MM.1S (cell line): ENCODE data around the gene SLC7A9.

Experiments used
- DNase-seq: peaks from one replicate; pipeline ENCODE4 v3.0.0-alpha.2; 2015
- H2AFZ ChIP-seq: fragments of 300-600 bp; sonication (generic); 2 replicates; pipeline ENCODE4 v1.6.0; 2016; ENCODE audit warnings: antibody characterized with exemption, low read length
- H3F3A ChIP-seq: fragments of 300-600 bp; sonication (generic); 2 replicates; pipeline ENCODE4 v1.6.1; 2016; ENCODE audit warnings: mild to moderate bottlenecking, antibody characterized with exemption, low read length, moderate library complexity, mixed read lengths; ENCODE audit not compliant: insufficient read depth
- H3K27ac ChIP-seq: fragments of 300-600 bp; sonication (generic); 2 replicates; pipeline ENCODE4 v1.5.1; 2016; ENCODE audit warnings: mild to moderate bottlenecking, low read length
- H3K27me3 ChIP-seq: fragments of 300-600 bp; sonication (generic); replicated peaks from 2 replicates; pipeline ENCODE4 v1.6.0; 2016; ENCODE audit warnings: low read length; ENCODE audit not compliant: insufficient read depth
- H3K36me3 ChIP-seq: fragments of 300-600 bp; sonication (generic); replicated peaks from 2 replicates; pipeline ENCODE4 v1.6.1; 2016; ENCODE audit warnings: mild to moderate bottlenecking, low read length, mixed read lengths; ENCODE audit not compliant: insufficient read depth
- H3K4me1 ChIP-seq: fragments of 300-600 bp; sonication (generic); 2 replicates; pipeline ENCODE4 v1.6.1; 2016; ENCODE audit warnings: low read length, mixed read lengths
- H3K4me2 ChIP-seq: fragments of 300-600 bp; sonication (generic); 2 replicates; pipeline ENCODE4 v1.6.0; 2016; ENCODE audit warnings: low read depth, low read length
- H3K4me3 ChIP-seq: fragments of 300-600 bp; sonication (generic); 2 replicates; pipeline ENCODE4 v1.5.1; 2016; ENCODE audit warnings: low read length, mixed read lengths
- H3K79me2 ChIP-seq: fragments of 300-600 bp; sonication (generic); 2 replicates; pipeline ENCODE4 v1.6.1; 2016; ENCODE audit warnings: mixed run types, low read length, mixed read lengths
- H3K9ac ChIP-seq: fragments of 300-600 bp; sonication (generic); 2 replicates; pipeline ENCODE4 v1.6.1; 2016; ENCODE audit warnings: low read length, mixed read lengths
- H3K9me2 ChIP-seq: fragments of 300-600 bp; sonication (generic); replicated peaks from 2 replicates; pipeline ENCODE4 v1.6.1; 2016; ENCODE audit warnings: mild to moderate bottlenecking, low read length, mixed read lengths; ENCODE audit not compliant: insufficient read depth
- H3K9me3 ChIP-seq: fragments of 300-600 bp; sonication (generic); replicated peaks from 2 replicates; pipeline ENCODE4 v1.6.1; 2016; ENCODE audit warnings: mild to moderate bottlenecking, low read length, mixed read lengths; ENCODE audit not compliant: insufficient read depth
- H4K20me1 ChIP-seq: fragments of 300-600 bp; sonication (generic); 2 replicates; pipeline ENCODE4 v1.6.1; 2016; ENCODE audit warnings: mild to moderate bottlenecking, low read length, moderate library complexity, mixed read lengths; ENCODE audit not compliant: insufficient read depth
- EZH2 ChIP-seq: fragments of 300-600 bp; sonication (generic); optimal IDR thresholded peaks from 2 replicates; pipeline ENCODE3; 2017; ENCODE audit warnings: low read depth, mild to moderate bottlenecking, antibody characterized with exemption, low read length, mixed read lengths
- EZH2phosphoT487 ChIP-seq: fragments of 300-600 bp; sonication (generic); IDR thresholded peaks from 2 replicates; pipeline ENCODE4 v1.6.1; 2018; ENCODE audit warnings: antibody characterized with exemption, low read length
- TF ChIP-seq, protein P1 (sequence below): fragments of 300-600 bp; sonication (generic); IDR thresholded peaks from 2 replicates; pipeline ENCODE4 v1.5.1; 2016; ENCODE audit warnings: antibody characterized with exemption, low read length, mixed read lengths

Gene SLC7A9

GRCh38 chr19:32877323-32877912 lies 7.9 kb upstream of the SLC7A9 start:
- H3K9ac ChIP-seq = no peak overlapping the region
- no peaks in the 10 kb centered on the region for H3F3A ChIP-seq
- H4K20me1 ChIP-seq = no peaks in the 10 kb centered on the region
- no peak overlapping the region for H3K4me2 ChIP-seq
- H3K4me3 ChIP-seq = no peak overlapping the region
- no peaks in the 10 kb centered on the region for H3K79me2 ChIP-seq
- no peaks in the 10 kb centered on the region for H3K27me3 ChIP-seq
- H2AFZ ChIP-seq = no peak overlapping the region
- no peak for TF ChIP-seq EZH2phosphoT487
- TF ChIP-seq, protein P1, sequence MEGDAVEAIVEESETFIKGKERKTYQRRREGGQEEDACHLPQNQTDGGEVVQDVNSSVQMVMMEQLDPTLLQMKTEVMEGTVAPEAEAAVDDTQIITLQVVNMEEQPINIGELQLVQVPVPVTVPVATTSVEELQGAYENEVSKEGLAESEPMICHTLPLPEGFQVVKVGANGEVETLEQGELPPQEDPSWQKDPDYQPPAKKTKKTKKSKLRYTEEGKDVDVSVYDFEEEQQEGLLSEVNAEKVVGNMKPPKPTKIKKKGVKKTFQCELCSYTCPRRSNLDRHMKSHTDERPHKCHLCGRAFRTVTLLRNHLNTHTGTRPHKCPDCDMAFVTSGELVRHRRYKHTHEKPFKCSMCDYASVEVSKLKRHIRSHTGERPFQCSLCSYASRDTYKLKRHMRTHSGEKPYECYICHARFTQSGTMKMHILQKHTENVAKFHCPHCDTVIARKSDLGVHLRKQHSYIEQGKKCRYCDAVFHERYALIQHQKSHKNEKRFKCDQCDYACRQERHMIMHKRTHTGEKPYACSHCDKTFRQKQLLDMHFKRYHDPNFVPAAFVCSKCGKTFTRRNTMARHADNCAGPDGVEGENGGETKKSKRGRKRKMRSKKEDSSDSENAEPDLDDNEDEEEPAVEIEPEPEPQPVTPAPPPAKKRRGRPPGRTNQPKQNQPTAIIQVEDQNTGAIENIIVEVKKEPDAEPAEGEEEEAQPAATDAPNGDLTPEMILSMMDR = no peak
- H3K4me1 ChIP-seq = no peaks in the 10 kb centered on the region
- DNase-seq = no peak
- no peaks in the 10 kb centered on the region for H3K9me2 ChIP-seq
- H3K36me3 ChIP-seq = no peaks in the 10 kb centered on the region
- H3K27ac ChIP-seq = no peak overlapping the region
- no peaks in the 10 kb centered on the region for H3K9me3 ChIP-seq

DNA sequence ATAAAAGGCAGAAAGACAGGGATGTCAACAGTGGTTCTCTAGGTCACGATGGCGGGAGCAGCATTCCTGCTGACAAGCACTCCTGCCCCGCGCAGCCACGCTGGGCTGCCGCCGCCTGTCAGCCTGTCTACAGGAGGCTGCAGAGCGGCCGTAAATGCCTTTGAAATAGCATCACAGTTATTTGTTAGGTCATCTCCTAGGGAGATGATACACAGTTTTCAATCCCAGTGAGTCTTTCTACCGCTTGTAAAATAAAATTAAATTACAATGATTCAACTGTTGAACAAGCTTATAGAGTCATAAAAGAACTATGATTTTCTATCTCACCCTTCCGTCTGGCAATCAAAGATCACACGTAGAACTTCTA lies 7.3 kb upstream of the SLC7A9 start:
- H3K4me1 ChIP-seq = no peaks in the 10 kb centered on the region
- DNase-seq = no peak
- no peaks in the 10 kb centered on the region for H3F3A ChIP-seq
- no peaks in the 10 kb centered on the region for H3K36me3 ChIP-seq
- TF ChIP-seq, protein P1 = no peak
- TF ChIP-seq EZH2 (no peak), EZH2phosphoT487 (no peak)
- no peaks in the 10 kb centered on the region for H4K20me1 ChIP-seq
- no peak overlapping the region for H3K4me2 ChIP-seq
- no peak overlapping the region for H3K27ac ChIP-seq
- no peak overlapping the region for H3K9ac ChIP-seq
- H3K9me3 ChIP-seq = no peaks in the 10 kb centered on the region
- no peaks in the 10 kb centered on the region for H3K79me2 ChIP-seq
- no peak overlapping the region for H3K4me3 ChIP-seq
- H3K27me3 ChIP-seq = no peaks in the 10 kb centered on the region
- H2AFZ ChIP-seq = no peak overlapping the region
- H3K9me2 ChIP-seq = no peaks in the 10 kb centered on the region

- no peak overlapping the region for H2AFZ ChIP-seq
- H3K9me2 ChIP-seq = no peaks in the 10 kb centered on the region
- no peaks in the 10 kb centered on the region for H3K79me2 ChIP-seq
- no peak for DNase-seq
- no peaks in the 10 kb centered on the region for H3K36me3 ChIP-seq
- no peaks in the 10 kb centered on the region for H4K20me1 ChIP-seq
- H3K4me2 ChIP-seq = no peak overlapping the region
- no peaks in the 10 kb centered on the region for H3K27me3 ChIP-seq
- TF ChIP-seq EZH2phosphoT487 (no peak), EZH2 (no peak)
- TF ChIP-seq, protein P1 = no peak
- no peaks in the 10 kb centered on the region for H3K4me1 ChIP-seq
- H3F3A ChIP-seq = no peaks in the 10 kb centered on the region
- H3K4me3 ChIP-seq = no peak overlapping the region
- no peaks in the 10 kb centered on the region for H3K9me3 ChIP-seq
- H3K27ac ChIP-seq = no peak overlapping the region
- no peak overlapping the region for H3K9ac ChIP-seq
Observed at GRCh38 chr19:32876236-32876918, 6.8 kb upstream of the SLC7A9 start.
